Retinal pigment epithelial cell (primary cell): ENCODE results near the gene POU2AF3.

Experiments
- DNase-seq: peaks from one replicate; pipeline ENCODE4 v3.0.0-alpha.2; 2010; ENCODE audit warnings: low read depth
- H3K4me3 ChIP-seq: 2 replicates; pipeline ENCODE4 v1.5.1; 2011; ENCODE audit warnings: mild to moderate bottlenecking, low read length, control low read depth, moderate library complexity
- TF ChIP-seq, protein P1 (sequence below): conservative IDR thresholded peaks from 2 replicates; pipeline ENCODE4 v1.5.1; 2011; ENCODE audit warnings: low read depth, low read length, control low read depth, inconsistent platforms

The POU2AF3 gene

DNA sequence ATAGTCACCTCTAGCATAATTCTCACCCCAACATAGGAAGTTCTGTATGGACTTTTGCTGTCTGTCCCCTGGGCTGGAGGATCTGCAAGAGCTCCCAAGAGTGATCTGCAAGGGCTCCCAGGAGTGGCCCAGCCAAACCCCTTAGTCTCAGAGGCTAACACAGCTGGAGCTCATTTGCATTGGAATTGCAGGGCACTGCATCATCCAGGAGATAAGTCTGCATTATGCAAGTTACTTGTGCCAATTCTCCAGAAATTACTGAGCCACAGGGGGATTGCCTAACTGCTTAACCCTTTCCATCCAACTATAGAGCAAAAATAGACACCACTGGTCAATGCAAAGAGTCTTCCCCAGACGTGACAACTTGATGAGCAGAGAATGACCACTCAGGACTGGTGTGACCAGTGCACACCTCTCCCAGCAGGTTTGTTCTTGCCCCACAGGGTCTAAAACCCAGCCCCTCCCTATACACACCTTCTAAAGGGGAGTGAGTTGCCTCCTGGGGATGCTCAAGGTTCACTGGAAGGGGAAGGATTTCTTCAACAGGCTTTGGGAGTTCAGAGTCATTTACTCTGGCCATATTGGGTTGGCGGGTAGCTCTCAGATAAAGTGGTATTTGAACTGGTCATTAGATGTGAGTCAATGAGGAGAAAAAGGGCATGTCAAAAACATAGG, 38.4 kb downstream of the POU2AF3 start:
- DNase-seq: no peak
- TF ChIP-seq, protein P1, sequence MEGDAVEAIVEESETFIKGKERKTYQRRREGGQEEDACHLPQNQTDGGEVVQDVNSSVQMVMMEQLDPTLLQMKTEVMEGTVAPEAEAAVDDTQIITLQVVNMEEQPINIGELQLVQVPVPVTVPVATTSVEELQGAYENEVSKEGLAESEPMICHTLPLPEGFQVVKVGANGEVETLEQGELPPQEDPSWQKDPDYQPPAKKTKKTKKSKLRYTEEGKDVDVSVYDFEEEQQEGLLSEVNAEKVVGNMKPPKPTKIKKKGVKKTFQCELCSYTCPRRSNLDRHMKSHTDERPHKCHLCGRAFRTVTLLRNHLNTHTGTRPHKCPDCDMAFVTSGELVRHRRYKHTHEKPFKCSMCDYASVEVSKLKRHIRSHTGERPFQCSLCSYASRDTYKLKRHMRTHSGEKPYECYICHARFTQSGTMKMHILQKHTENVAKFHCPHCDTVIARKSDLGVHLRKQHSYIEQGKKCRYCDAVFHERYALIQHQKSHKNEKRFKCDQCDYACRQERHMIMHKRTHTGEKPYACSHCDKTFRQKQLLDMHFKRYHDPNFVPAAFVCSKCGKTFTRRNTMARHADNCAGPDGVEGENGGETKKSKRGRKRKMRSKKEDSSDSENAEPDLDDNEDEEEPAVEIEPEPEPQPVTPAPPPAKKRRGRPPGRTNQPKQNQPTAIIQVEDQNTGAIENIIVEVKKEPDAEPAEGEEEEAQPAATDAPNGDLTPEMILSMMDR: no peak
- no peak overlapping the region for H3K4me3 ChIP-seq

DNA sequence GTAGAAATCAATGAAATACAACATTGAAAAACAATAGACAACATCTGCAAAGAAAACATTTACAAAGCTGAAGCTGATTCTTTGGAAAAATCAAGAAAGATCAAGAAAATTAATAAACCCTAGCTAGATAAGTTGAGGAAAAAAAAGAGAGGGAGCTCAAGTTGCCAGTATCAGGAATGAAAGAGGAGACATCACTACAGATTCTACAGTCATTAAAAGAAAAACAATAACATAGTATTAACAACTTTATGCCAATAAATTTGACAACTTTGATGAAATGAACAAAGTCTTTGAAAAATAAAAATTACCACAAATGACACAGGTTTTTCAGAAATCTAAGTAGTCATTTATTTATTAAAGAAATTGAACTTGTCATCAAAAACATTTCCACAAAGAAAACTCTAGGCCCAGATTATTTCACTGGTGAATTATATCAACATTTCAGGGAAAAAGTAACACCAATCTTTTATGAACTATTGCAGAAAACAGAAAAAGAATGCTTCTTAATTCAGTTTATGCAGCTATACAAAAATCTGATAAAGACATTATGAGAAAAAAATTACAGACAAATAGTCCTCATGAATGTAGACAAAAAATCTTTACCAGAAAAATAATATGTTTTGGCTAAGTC, 41.5 kb downstream of the POU2AF3 start:
- no peak for DNase-seq
- TF ChIP-seq, protein P1: no peak
- H3K4me3 ChIP-seq: no peak overlapping the region

DNA sequence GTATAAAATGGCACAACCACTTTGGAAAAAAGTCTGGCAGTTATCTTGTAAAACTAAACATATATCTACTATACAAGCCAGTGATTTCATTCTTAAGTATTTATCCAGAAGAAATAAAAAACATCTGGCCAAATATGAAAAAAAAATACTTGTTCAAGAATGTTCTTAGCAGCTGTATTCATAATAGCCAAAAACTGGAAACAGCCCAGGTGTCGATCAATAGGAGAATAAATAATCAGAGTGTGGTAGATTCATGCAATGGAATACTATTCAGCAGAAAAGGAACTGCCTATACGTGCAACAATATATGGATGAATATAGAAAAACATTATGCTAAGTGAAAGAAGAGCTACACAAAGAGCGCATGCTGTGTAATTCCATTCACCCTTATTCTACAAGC, 44.0 kb downstream of the POU2AF3 start:
- no peak overlapping the region for H3K4me3 ChIP-seq
- TF ChIP-seq, protein P1: no peak
- no peak for DNase-seq

DNA sequence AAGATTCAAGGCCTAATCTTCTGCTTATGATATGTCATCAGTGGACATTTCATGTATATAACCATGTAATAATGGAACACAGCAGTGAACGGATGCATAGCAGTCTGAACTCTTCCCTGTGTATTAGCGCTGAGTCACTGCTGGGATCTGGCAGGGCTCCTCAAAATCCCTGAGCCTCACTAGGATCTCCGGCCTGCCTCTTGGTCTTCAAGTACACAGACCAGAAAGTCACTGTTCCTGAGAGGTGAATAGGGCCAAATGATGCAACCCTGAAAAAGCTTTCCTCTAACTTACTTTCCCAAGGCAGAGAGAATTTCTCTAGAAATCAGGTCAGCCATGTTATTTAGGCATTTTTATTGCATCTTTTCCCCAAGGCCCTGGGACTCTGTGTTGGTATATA, 45.7 kb downstream of the POU2AF3 start:
- no peak for DNase-seq
- H3K4me3 ChIP-seq: no peak overlapping the region
- TF ChIP-seq, protein P1: no peak

DNA sequence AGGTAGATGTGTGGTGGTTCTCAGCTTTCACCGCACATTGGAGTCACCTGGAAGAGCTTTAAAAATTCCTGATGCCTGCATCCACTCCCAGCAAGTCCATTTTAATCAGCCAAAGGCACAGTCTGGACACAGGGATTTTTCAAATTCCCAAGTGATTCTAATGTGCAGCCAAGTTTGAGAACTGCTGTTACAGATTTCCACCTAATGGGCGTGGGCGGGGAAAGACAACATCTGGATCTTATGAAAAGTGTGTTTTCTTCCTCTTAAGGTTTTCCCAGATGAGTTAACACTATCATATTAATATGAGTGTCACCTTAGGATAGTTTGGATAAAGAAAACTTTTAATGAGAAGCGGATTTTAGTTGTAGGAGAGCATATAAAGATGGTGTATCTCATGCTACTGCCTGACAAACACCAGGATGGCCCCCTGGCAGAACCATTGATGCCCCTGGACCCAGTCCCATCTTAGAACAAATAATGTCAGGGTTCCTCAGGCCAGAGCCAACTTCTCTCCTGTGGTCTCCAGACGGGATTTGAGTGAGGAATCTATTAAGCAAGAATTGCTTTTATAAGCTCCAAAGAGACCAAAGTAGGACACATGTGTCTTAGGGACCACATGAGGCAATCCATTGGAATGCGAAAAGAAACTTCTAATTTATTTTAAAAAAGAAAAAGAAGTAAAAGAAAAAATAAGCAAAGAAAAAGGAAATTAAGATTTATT, 48.8 kb downstream of the POU2AF3 start:
- TF ChIP-seq, protein P1: no peak
- no peak for DNase-seq
- no peak overlapping the region for H3K4me3 ChIP-seq

GRCh38 chr11:111347723-111348115, 49.4 kb downstream of the POU2AF3 start:
- no peak for DNase-seq
- TF ChIP-seq, protein P1: no peak
- no peak overlapping the region for H3K4me3 ChIP-seq

DNA sequence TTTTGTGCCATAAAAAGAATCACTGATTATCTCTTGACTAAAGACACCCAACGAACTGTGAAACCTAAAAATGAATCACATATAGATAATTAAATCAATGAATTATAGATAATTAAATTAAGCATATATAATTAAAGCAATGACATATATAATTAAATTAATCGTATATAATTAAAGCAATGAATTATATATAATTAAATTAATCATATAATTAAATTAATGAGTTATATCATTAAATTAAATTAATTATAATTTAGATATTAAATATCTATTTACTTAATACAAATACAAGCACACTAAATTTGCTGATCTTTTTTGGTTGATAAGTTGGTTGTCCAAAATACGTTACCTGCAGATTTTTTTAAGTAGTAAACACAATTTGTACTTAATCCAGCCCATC, 49.8 kb downstream of the POU2AF3 start:
- TF ChIP-seq, protein P1: no peak
- DNase-seq: no peak

More for the DNA sequence above, 49.8 kb downstream of the POU2AF3 start:
- no peak overlapping the region for H3K4me3 ChIP-seq
